HL-60/S4 treated with phorbol 12-myristate 13-acetate at 8.2 ng/mL for 4 days and 3 days (cell line): ENCODE data around the gene SETD5.

Experiments used
- in situ Hi-C: fragments of 300-500 bp; cut with MboI; formaldehyde crosslinking; loops from 2 replicates; pipeline ENCODE4 v1.15.0; 2022; ENCODE audit warnings: low sequenced_read_pairs

SETD5 gene

GRCh38 chr3:9386501-9387321 is 10.7 kb upstream of the SETD5 start:
- in situ Hi-C loops = no loop called here

- in situ Hi-C loops = no loop called here
These were observed 10.1 kb upstream of the SETD5 start for GRCh38 chr3:9387322-9387655.

- in situ Hi-C loops = no loop called here
These were observed 9.3 kb upstream of the SETD5 start for GRCh38 chr3:9388142-9388541.

GRCh38 chr3:9388562-9389272 is 8.7 kb upstream of the SETD5 start:
- in situ Hi-C loops = no loop called here

GRCh38 chr3:9390265-9390888 is 7.0 kb upstream of the SETD5 start:
- in situ Hi-C loops = no loop called here

- in situ Hi-C loops = no loop called here
These were observed 5.4 kb upstream of the SETD5 start for GRCh38 chr3:9392041-9392440.

GRCh38 chr3:9395570-9396300 is 1.7 kb upstream of the SETD5 start:
- in situ Hi-C loops = no loop called here

GRCh38 chr3:9396301-9396631 is 1.1 kb upstream of the SETD5 start:
- in situ Hi-C loops = no loop called here

GRCh38 chr3:9396632-9397331 is 633 bp upstream of the SETD5 start:
- in situ Hi-C loops = no loop called here

GRCh38 chr3:9397906-9398699 is 688 bp downstream of the SETD5 start:
- in situ Hi-C loops = no loop called here

- in situ Hi-C loops = no loop called here
These were observed 1.4 kb downstream of the SETD5 start for GRCh38 chr3:9398700-9399336.

- in situ Hi-C loops = no loop called here
These were observed 1.9 kb downstream of the SETD5 start for GRCh38 chr3:9399337-9399703.

- in situ Hi-C loops = no loop called here
These were observed 2.3 kb downstream of the SETD5 start for GRCh38 chr3:9399746-9400145.

GRCh38 chr3:9400616-9401015 is 3.2 kb downstream of the SETD5 start:
- in situ Hi-C loops = no loop called here

- in situ Hi-C loops = no loop called here
These were observed 4.6 kb downstream of the SETD5 start for GRCh38 chr3:9401986-9402385.

- in situ Hi-C loops = no loop called here
These were observed 5.2 kb downstream of the SETD5 start for GRCh38 chr3:9402410-9403228.

GRCh38 chr3:9403463-9403862 is 6.0 kb downstream of the SETD5 start:
- in situ Hi-C loops = no loop called here

- in situ Hi-C loops = no loop called here
These were observed 7.3 kb downstream of the SETD5 start for GRCh38 chr3:9404680-9405079.

- in situ Hi-C loops = no loop called here
These were observed 8.3 kb downstream of the SETD5 start for GRCh38 chr3:9405756-9406155.
